GM23338 (cell line): ENCODE data around the gene SCGB1D2. TPM values are rescaled to one million over a fixed set of nuclear protein-coding genes. Genes with fewer than 3 reads are reported as not detected.

ENCODE experiments used
- polyA plus RNA-seq: library from polyadenylated mRNA; unstranded; fragments of >200 nt; fragmentation: Nextera tagmentation; extraction: Ambion mirVana; gene quantifications from 2 replicates; pipeline ENCODE4 v1.2.1, GENCODE V29; 2016
- total RNA-seq: library from RNA; depleted of rRNA; stranded (reverse); fragments of >200 nt; shearing (Covaris generic); gene quantifications from 2 replicates; pipeline ENCODE4 v1.2.3, GENCODE V29; 2014; rRNA removed

The SCGB1D2 gene
- total and polyA plus RNA-seq, 2 experiments from 2014 or later = not detected

Other genes starting within 250 kb of the SCGB1D2 start
- gene INCENP, start 118.2 kb upstream of the SCGB1D2 start, total RNA-seq = 115 and 131 TPM in 2 replicates
- gene INCENP, start 118.2 kb upstream of the SCGB1D2 start, polyA plus RNA-seq = 35.6 and 41.3 TPM in 2 replicates
- not detected in 2 replicates for gene SCGB1D1, start 52.0 kb upstream of the SCGB1D2 start, total RNA-seq
- not detected in 2 replicates for gene SCGB1D1, start 52.0 kb upstream of the SCGB1D2 start, polyA plus RNA-seq
- gene SCGB2A1, start 33.6 kb upstream of the SCGB1D2 start, total RNA-seq = not detected in 2 replicates
- not detected in 2 replicates for gene SCGB2A1, start 33.6 kb upstream of the SCGB1D2 start, polyA plus RNA-seq
- not detected in 2 replicates for gene SCGB2A2, start 27.9 kb downstream of the SCGB1D2 start, total RNA-seq
- not detected in 2 replicates for gene SCGB2A2, start 27.9 kb downstream of the SCGB1D2 start, polyA plus RNA-seq
- gene SCGB1D4, start 56.8 kb downstream of the SCGB1D2 start, total RNA-seq = not detected in 2 replicates
- not detected in 2 replicates for gene SCGB1D4, start 56.8 kb downstream of the SCGB1D2 start, polyA plus RNA-seq
- 32.9 and 38.4 TPM in 2 replicates for gene ASRGL1, start 95.2 kb downstream of the SCGB1D2 start, total RNA-seq
- gene ASRGL1, start 95.2 kb downstream of the SCGB1D2 start, polyA plus RNA-seq = 48.5 and 50.3 TPM in 2 replicates
- gene SCGB1A1, start 176.8 kb downstream of the SCGB1D2 start, total RNA-seq = not detected in 2 replicates
- gene SCGB1A1, start 176.8 kb downstream of the SCGB1D2 start, polyA plus RNA-seq = not detected in 2 replicates